IPS-NIHi7 (cell line): ENCODE results near the gene MYLK.
"Not testable (repeated sequence)": the region's sequence is repeated elsewhere in the genome, so short reads cannot be mapped to it uniquely, and the experiment has no call there.

ENCODE experiments used
- DNase-seq: peaks from one replicate; pipeline ENCODE4 v3.0.0; 2012; ENCODE audit warnings: mixed read lengths; ENCODE audit errors: extremely low spot score

The MYLK gene

DNA sequence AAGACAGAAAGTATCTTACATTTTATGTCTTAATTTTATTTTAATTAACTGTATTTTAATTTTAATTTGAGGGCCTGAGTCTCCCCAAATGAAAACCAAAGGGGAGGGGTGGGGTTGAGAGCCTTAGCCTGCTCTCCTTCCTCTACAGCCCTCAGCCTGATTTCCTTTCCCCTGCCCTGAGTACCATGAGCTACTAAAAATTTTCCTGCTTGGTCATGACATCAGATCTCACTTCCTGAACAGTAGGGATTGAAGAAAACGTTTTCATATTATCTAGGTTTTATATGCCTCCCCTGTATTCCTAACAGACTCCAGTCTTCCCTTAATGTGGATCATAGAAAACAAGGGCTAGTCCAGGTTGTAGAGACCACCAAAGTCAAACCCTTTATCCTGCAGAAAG lies 133.9 kb downstream of the MYLK start:
- DNase-seq: no peak

DNA sequence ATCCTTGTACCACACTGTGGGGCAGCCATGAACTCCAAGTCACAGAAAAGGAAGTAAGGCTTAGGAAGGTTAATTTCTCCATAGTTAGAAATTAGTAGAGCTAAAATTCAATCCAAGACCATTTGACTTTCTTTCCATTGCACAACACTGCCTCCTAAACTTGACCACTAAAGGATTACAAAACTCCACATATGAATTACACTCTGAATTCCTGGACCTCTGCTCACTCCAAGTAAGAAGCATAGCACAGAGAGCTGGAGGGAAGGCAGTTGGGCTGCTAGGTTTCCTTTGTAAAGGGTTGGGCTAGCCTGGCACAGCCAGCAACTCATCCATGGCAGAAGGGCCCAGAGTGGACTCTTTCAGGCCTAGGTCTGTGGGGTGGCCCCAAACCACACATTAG lies 134.4 kb downstream of the MYLK start:
- DNase-seq: no peak

- DNase-seq: peak; percentile 39
Measured at GRCh38 chr3:123745184-123745855, 138.8 kb downstream of the MYLK start.

DNA sequence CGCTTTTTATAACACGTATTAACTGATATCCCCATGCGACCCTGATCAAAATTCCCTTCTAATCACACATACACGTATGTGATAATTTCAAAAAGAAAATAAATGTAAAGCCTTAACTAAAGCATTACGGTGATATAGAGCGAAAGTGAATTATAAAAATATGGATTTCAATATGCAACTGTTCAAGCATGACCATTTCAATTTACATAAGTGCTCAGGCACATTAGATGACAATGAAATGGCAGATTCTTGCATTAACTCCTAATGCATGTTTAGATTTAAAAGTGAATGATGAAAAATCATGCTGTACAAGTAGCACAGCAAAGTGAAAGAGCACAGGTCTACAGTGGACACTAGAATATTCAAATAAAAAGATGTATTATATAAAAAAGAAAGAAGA lies 140.1 kb downstream of the MYLK start:
- no peak for DNase-seq

DNA sequence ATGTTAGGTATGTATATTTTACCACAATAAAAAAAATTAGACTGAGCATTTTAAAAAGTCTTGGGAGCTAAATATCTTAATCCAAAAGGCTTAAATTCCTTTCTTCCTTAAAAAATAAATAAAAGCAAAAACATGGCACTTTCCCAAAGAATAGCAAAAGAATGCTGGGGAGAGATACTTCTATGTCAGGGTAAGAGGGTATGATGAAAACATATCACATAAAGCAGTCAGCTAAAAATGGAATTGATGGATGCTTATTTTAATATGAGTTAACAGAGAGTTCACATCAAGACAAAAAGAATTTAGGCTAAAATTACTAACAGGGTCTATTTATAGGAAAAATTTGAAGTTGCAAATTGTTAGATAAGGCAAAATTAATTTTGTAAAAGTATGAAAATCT lies 141.0 kb downstream of the MYLK start:
- DNase-seq: no peak

GRCh38 chr3:123741041-123741511 lies 143.1 kb downstream of the MYLK start:
- no peak for DNase-seq

DNA sequence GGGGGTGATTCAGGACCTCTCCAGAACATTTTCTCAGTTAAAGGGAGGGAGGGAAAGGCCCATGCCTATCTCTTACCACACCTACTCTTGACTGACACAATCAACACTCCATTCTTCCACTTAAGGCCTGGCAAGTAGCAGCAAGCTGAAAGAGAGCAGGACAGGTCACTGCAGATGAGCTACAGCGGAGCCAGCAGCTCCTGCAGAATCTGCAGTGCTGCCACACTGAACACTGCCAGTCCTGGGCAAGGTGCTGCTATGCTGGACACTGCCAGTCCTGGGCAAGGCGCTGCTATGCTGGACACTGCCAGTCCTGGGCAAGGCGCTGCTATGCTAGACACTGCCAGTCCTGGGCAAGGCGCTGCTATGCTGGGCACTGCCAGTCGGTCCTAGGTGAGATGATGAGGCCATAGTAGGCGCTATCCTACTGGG lies 143.7 kb downstream of the MYLK start:
- no peak for DNase-seq

DNA sequence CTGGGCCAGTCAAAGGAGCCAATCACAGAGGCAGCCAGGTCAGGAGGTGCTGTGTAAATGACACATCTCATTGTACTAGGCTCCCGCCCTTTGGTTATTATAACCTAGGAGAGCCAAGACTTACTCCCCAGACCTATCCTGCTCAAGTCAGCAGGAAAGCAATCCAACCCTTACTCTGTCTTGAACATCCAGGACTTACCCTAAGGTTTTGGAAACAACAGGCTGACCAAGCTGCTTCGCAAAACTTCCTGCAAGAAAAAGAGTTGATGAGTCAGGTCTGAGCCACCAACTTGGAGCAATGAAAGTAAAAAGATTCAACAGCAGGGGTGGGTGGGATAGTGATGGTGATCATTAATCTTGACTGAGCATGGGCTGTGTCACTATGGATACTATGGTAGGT lies 144.4 kb downstream of the MYLK start:
- DNase-seq: no peak

- DNase-seq: no peak
Measured at GRCh38 chr3:123739106-123739505, 145.0 kb downstream of the MYLK start.

DNA sequence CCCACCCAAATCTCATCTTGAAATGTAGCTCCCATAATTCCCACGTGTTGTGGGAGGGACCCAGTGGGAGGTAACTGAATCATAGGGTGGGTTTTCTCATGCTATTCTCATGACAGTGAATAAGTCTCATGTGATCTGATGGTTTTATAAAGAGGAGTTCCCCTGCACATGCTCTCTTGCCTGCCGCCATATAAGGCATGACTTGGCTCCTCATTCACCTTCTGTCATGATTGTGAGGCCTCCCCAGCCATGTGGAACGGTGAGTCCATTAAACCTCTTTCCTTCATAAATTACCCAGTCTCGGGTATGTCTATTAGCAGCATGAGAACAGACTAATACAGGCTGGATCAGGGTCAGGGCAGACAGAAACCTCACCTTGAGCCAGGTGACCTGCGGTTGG lies 145.6 kb downstream of the MYLK start:
- not testable (repeated sequence) for DNase-seq

DNA sequence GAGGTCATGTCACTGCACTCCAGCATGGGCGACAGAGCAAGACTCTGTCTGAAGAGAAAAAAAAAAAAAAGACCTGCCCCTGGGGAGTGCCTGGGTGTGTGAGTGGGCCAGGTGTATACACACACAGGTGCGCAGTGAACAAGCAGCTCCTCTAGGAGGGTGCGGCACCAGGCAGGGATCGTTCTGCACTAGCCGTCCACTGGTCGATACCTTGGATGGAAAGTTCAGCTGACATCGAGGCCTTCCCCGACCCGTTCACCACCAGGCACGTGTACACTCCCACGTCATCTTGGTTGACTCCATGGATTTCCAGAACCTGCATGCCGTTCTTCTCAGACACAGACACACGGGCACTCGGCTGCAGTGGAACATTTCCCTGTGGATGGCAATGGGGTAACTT lies 147.0 kb downstream of the MYLK start:
- no peak for DNase-seq

- no peak for DNase-seq
Measured at GRCh38 chr3:123735456-123735855, 148.7 kb downstream of the MYLK start.

GRCh38 chr3:123734527-123734902 lies 149.6 kb downstream of the MYLK start:
- no peak for DNase-seq

DNA sequence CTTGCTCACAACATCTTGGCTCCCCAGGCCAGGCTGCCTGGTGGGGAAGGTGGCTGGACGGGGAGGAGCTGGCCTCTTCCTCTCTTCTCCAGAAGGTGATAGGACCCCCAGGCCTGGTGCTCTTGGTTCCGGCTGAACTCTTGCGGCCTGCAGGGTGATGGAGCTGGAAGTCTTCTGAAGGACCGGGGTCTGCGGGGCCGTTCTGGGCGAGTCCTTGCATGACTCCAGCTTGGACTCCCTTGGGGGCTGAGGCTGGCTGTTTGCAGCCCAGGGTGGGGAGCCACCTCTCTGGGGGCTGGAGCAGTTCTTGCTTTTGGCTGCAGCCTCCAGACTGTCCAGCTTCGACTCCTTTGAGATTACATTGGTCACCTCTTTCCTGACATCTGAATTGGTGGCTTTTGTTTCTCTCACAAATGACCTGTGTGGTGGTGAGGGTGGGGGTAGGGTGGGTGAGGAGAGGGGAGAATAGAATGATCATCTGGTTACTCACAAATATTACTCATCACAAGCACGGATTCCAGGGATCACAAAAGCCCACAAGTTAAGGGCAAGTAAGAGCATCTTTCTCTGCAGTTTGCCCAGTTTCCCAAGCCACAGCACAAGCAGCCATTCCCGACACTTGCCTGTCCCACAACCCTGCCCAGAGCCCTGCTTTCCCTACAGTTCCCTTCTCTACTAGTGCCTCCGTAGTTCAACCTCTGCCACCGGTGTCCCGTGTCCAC lies 150.2 kb downstream of the MYLK start:
- DNase-seq: no peak

DNA sequence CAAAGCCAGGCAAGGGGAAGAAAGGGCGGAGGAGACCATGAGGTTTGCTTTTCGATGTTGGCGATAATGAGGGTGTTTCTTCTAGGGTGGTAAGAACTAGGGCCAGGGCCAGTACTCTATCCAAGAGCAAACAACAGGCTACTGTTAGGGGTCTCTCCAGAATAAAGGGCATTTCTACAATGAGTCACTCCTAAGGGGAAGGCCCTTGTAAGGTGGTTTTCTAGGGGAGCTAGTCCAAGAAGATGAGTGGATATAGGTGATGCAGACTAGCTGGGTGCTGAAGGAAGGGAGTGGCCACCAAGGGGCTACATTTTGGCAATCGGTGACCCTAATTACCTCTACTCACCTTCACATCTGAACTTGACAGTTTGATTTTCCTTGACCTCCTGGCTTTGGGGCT lies 150.8 kb downstream of the MYLK start:
- DNase-seq: no peak

GRCh38 chr3:123732447-123732846 lies 151.7 kb downstream of the MYLK start:
- no peak for DNase-seq

GRCh38 chr3:123730829-123731228 lies 153.3 kb downstream of the MYLK start:
- DNase-seq: no peak

DNA sequence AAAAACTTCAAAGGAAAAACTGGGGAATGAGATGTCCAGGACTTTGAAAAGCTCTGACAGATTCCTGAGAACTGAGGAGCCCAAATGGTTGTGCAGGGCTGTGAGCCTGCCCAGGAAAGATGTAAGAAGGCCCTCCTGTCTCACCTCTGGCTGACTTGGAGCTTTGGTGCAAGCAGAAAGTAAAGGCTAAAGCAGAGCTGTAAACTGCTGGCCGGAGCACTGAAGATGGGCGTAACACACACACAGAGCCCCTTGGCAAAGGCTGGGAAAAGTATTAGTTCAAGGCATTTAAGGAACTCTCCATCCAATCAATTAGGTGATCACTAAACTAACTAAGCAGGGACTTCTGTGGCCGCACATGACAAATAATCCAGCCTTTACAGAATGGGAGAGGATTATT lies 155.1 kb downstream of the MYLK start:
- no peak for DNase-seq

DNA sequence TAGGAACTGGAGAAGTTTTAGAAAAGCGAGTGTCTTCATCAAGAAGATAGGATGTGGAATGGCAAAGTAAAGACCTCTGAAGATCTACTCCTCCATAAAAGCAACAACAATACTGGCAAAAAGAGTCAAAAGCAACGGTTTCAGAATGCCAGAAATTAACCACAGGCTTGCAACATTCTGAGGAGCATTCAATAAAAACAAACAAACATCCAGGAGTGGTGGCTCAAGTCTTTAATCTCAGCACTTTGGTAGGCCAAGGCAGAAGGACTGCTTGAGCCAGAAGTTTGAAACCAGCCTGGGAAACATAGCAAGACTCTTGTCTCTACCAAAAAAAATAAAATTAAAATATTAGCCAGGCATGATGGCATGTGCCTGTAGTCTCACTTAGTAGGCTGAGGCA lies 156.1 kb downstream of the MYLK start:
- DNase-seq: no peak

- DNase-seq: no peak
Measured at GRCh38 chr3:123725652-123726400, 158.3 kb downstream of the MYLK start.

GRCh38 chr3:123724306-123724705 lies 159.8 kb downstream of the MYLK start:
- DNase-seq: peak; percentile 54

GRCh38 chr3:123723522-123724168 lies 160.5 kb downstream of the MYLK start:
- peak; percentile 82 for DNase-seq
